Duodenal mucosa (tissue), 2 donors: ENCODE data around the gene LYZL4.

Experiments
- H3K27ac ChIP-seq: one replicate; pipeline ENCODE4 v1.7.0; 2013; ENCODE audit warnings: low read depth, low read length
- H3K27me3 ChIP-seq, 2 donors: one replicate each; pipeline ENCODE4 v1.7.0; 2013; ENCODE audit warnings: low read length in 2 of 2, control low read depth in 1 of 2; ENCODE audit not compliant: insufficient read depth in 2 of 2, control insufficient read depth in 1 of 2
- H3K36me3 ChIP-seq, 2 donors: one replicate each; pipeline ENCODE4 v1.7.0; 2013; ENCODE audit warnings: low read length in 2 of 2, control low read depth in 1 of 2; ENCODE audit not compliant: insufficient read depth in 2 of 2, control insufficient read depth in 1 of 2
- H3K4me1 ChIP-seq, 2 donors: one replicate each; pipeline ENCODE4 v1.7.0; 2013; ENCODE audit warnings: low read length in 2 of 2, control low read depth in 1 of 2; ENCODE audit not compliant: insufficient read depth in 2 of 2, control insufficient read depth in 1 of 2
- H3K4me3 ChIP-seq, 2 donors: one replicate each; pipeline ENCODE4 v1.7.0; 2013; ENCODE audit warnings: low read length in 2 of 2, low read depth in 1 of 2
- H3K9ac ChIP-seq, 2 donors: one replicate each; pipeline ENCODE4 v1.7.0; 2013; ENCODE audit warnings: low read length in 2 of 2, low read depth in 1 of 2
- H3K9me3 ChIP-seq, 2 donors: one replicate each; pipeline ENCODE4 v1.7.0; 2013; ENCODE audit warnings: low read length in 2 of 2, control low read depth in 1 of 2; ENCODE audit not compliant: control insufficient read depth in 1 of 2

Gene LYZL4

GRCh38 chr3:42351207-42351606, 59.2 kb downstream of the LYZL4 start:
- no peak overlapping the region for H3K9ac ChIP-seq
- no peaks in the 10 kb centered on the region for H3K4me1 ChIP-seq
- H3K27me3 ChIP-seq, result no peaks in the 10 kb centered on the region
- no peak overlapping the region for H3K4me3 ChIP-seq
- H3K36me3 ChIP-seq, result no peaks in the 10 kb centered on the region
- no peak overlapping the region for H3K27ac ChIP-seq
- H3K9me3 ChIP-seq, result no peaks in the 10 kb centered on the region

DNA sequence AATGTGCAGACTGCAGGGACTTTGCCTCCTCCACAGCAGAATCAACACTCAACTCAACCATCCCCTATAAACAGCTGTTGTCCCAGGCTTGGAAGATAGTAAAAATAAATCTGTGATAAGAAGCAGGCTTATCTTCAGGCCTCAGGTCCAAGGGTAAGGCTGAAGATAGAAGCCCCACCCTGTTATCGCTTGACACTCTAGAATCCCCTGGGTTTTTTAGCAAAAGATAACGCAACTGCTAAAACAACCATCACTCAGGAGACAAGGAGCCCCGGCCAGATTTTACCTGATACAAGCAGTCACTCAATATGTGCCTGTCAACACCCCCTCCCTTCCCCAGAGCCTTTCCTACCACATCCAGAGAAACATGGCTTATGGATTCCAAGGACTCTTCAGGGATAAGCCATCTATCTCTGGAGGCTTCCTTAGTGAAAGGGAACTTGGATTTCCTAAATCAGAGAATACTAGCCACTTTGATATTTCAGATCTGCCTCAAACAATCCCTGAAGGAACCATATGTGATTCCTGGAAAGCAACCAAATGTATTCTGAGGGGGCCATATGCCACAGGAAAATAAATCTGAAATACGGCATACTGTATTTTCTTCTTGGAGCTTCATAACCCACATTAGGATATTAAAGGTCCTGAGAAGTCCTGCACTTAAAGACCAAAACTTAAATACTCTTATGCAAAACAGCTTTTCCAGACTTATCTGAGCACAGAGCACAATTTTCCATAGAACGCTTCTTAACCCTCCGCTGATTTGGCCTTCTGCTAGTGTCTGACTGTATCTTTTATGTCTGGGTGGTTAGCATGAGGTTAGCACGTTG, 60.4 kb downstream of the LYZL4 start:
- H3K9me3 ChIP-seq, result no peaks in the 10 kb centered on the region

GRCh38 chr3:42347928-42348327, 62.5 kb downstream of the LYZL4 start:
- Histone ChIP-seq H3K4me1 (no peaks in the 10 kb centered on the region), H3K36me3 (no peaks in the 10 kb centered on the region), H3K27me3 (no peaks in the 10 kb centered on the region), H3K4me3 (no peak overlapping the region), H3K9me3 (no peaks in the 10 kb centered on the region), H3K9ac (no peak overlapping the region), H3K27ac (no peak overlapping the region)

More for the DNA sequence above, 60.4 kb downstream of the LYZL4 start:
- H3K4me3 ChIP-seq, result no peak overlapping the region
- H3K9ac ChIP-seq, result no peak overlapping the region
- no peak overlapping the region for H3K27ac ChIP-seq
- H3K27me3 ChIP-seq, result no peaks in the 10 kb centered on the region
- H3K4me1 ChIP-seq, result no peaks in the 10 kb centered on the region
- no peaks in the 10 kb centered on the region for H3K36me3 ChIP-seq
